ENCODE data around the gene CNTD1.

Gene CNTD1

GRCh38 chr17:42779936-42780850 is 18.5 kb upstream of the CNTD1 start, which contains the start of gene WNK4:
WNK4 (plus strand) TSS chr17:42780610; CDS start chr17:42780699, 89 bp downstream.
- no peak for DNase-seq

GRCh38 chr17:42780851-42781638 is 17.6 kb upstream of the CNTD1 start:
- DNase-seq, result no peak

GRCh38 chr17:42781639-42782165 is 17.0 kb upstream of the CNTD1 start:
- DNase-seq, result no peak

GRCh38 chr17:42782166-42783061 is 16.2 kb upstream of the CNTD1 start:
- DNase-seq, result no peak

- no peak for DNase-seq
Measured at GRCh38 chr17:42783062-42783790, 15.4 kb upstream of the CNTD1 start.

GRCh38 chr17:42783791-42784138 is 14.9 kb upstream of the CNTD1 start:
- DNase-seq, result no peak

- DNase-seq, result no peak
Measured at GRCh38 chr17:42784409-42784808, 14.3 kb upstream of the CNTD1 start.

- no peak for DNase-seq
Measured at GRCh38 chr17:42784811-42785592, 13.7 kb upstream of the CNTD1 start.

- DNase-seq, result no peak
Measured at GRCh38 chr17:42787266-42787665, 11.4 kb upstream of the CNTD1 start.

GRCh38 chr17:42791948-42792347 is 6.7 kb upstream of the CNTD1 start:
- DNase-seq, result no peak

- DNase-seq, result no peak
Measured at GRCh38 chr17:42792545-42792944, 6.1 kb upstream of the CNTD1 start.

- DNase-seq, result no peak
Measured at GRCh38 chr17:42795061-42795460, 3.6 kb upstream of the CNTD1 start.

- no peak for DNase-seq
Measured at GRCh38 chr17:42795465-42795864, 3.2 kb upstream of the CNTD1 start.

- DNase-seq, result no peak
Measured at GRCh38 chr17:42796066-42796758, 2.4 kb upstream of the CNTD1 start.

- no peak for DNase-seq
Measured at GRCh38 chr17:42797067-42798007, 1.3 kb upstream of the CNTD1 start.

GRCh38 chr17:42798011-42798382 is 664 bp upstream of the CNTD1 start:
- DNase-seq, result no peak

- DNase-seq, result peak; percentile 29
Measured at GRCh38 chr17:42803074-42803883, 4.6 kb downstream of the CNTD1 start.

GRCh38 chr17:42804918-42805367 is 6.3 kb downstream of the CNTD1 start:
- DNase-seq, result no peak

Measured in COR-L47 (cell line).